Mucosa of descending colon (tissue), 3 donors: ENCODE measurements around the gene CCDC28A. TPM values are rescaled to one million over a fixed set of nuclear protein-coding genes. Genes with fewer than 3 reads are reported as not detected.

Source experiments
- ATAC-seq: fragments of 200-7000 bp; cut with Tn5 transposase; one replicate; pipeline ENCODE4 v1.9.1; 2020; ENCODE audit warnings: mild to moderate bottlenecking, moderate library complexity
- DNase-seq, 3 donors: peaks; one replicate each; pipeline ENCODE4 v3.0.0-alpha.2; 2020
- H3K36me3 ChIP-seq: fragments of 200-600 bp; one replicate; pipeline ENCODE4 v1.8.0; 2021; ENCODE audit warnings: low read depth, mild to moderate bottlenecking
- H3K4me1 ChIP-seq: fragments of 200-600 bp; one replicate; pipeline ENCODE4 v1.8.0; 2021; ENCODE audit warnings: low read depth, mild to moderate bottlenecking
- H3K4me3 ChIP-seq: fragments of 200-600 bp; one replicate; pipeline ENCODE4 v1.8.0; 2021; ENCODE audit warnings: mild to moderate bottlenecking
- H3K9me3 ChIP-seq: fragments of 200-600 bp; one replicate; pipeline ENCODE4 v1.8.0; 2021; ENCODE audit warnings: mild to moderate bottlenecking
- CTCF ChIP-seq: fragments of 200-600 bp; IDR thresholded peaks from one replicate; pipeline ENCODE4 v1.8.0; 2022; ENCODE audit warnings: antibody characterized with exemption, mild to moderate bottlenecking
- intact Hi-C, 2 donors: fragments of 100-400 bp; cut with DNase I in 1 of 2; cut with micrococcal nuclease in 1 of 2; formaldehyde crosslinking; loops; one replicate each; pipeline versions ENCODE4 v1.11.0 to v1.11.1; 2022; cut with DNase I, micrococcal nuclease
- total RNA-seq, 3 donors: library from RNA; stranded (reverse); fragmentation: NEBNext Ultra II Directional in 2 of 3; extraction: Animal tissue kit (Norgen Biotek cat#: 25700) in 2 of 3; gene quantifications; one replicate each; pipeline versions ENCODE4 v1.2.1 to v1.2.4, GENCODE V29; 2021 to 2023
- donor health status: DM: no; HTN: no; CAD: no; lungs with moderate emphysema.
- donor health status: DM: no; HTN: no; CAD: no.
- donor health status: DM: no; HTN: yes; CAD: no.

Gene CCDC28A
- total RNA-seq, 3 donors from 2014 or later: 16.1 to 29.8 (median 24.0) TPM

GRCh38 chr6:138778331-138778730 lies 4.8 kb downstream of the CCDC28A start:
- no peak for ATAC-seq
- no peaks in the 10 kb centered on the region for H3K36me3 ChIP-seq

DNA sequence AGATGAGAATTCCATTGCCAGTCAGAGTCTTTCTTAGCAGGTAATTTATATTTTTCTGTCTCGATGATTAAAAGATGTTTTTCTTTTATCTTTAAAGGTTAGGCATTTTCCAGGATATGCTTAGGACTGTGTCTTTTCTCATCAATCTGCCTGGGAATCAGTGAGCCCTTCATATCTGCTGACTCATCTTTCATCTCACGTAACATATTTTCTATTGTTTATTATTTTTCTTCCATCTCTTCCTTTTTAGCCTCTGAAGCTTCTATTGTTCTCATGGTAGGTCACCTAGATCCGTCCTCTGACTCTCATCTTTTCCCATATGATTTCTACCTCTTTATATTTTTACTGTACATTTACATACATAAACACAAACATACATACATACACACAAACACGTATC lies 8.7 kb downstream of the CCDC28A start:
- no peak for TF ChIP-seq CTCF

More at GRCh38 chr6:138778331-138778730, 4.8 kb downstream of the CCDC28A start:
- Histone ChIP-seq H3K9me3 (no peaks in the 10 kb centered on the region), H3K4me1 (peaks cover 8% of the 10 kb centered on the region), H3K4me3 (no peak overlapping the region)
- DNase-seq: no peak
- no peak for TF ChIP-seq CTCF
- intact Hi-C loops: no loop called here

DNA sequence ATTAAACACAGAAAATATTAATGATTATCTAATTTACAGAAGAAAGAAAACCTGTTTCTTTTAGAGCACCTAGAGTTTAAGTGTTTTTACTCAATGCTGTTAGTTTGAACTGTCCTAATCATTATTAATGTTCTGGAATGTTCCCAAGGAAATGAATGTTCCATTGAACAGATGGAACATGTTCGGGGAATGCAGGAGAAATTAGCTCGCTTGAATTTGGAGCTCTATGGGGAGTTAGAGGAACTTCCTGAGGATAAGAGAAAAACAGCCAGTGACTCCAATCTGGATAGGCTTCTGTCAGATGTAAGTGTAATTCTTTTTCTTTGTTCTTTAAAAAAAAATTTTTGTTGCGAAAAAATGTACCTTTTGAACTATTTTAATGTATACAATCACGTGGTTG lies 11.5 kb downstream of the CCDC28A start:
- Histone ChIP-seq H3K4me3 (no peak overlapping the region), H3K9me3 (no peaks in the 10 kb centered on the region), H3K36me3 (no peaks in the 10 kb centered on the region), H3K4me1 (no peaks in the 10 kb centered on the region)
- DNase-seq: no peak
- intact Hi-C loops: no loop called here
- no peak for TF ChIP-seq CTCF
- no peak for ATAC-seq

More for the DNA sequence above, 8.7 kb downstream of the CCDC28A start:
- no peaks in the 10 kb centered on the region for H3K9me3 ChIP-seq
- H3K4me1 ChIP-seq: no peaks in the 10 kb centered on the region
- H3K4me3 ChIP-seq: no peak overlapping the region
- ATAC-seq (no peak), DNase-seq (no peak)
- intact Hi-C loops: no loop called here
- no peaks in the 10 kb centered on the region for H3K36me3 ChIP-seq

- Histone ChIP-seq H3K4me1 (no peaks in the 10 kb centered on the region), H3K4me3 (no peak overlapping the region), H3K9me3 (no peaks in the 10 kb centered on the region), H3K36me3 (no peaks in the 10 kb centered on the region)
- ATAC-seq (no peak), DNase-seq (no peak)
- no peak for TF ChIP-seq CTCF
- intact Hi-C loops: no loop called here
Measured at GRCh38 chr6:138785980-138786379, 12.4 kb downstream of the CCDC28A start.

DNA sequence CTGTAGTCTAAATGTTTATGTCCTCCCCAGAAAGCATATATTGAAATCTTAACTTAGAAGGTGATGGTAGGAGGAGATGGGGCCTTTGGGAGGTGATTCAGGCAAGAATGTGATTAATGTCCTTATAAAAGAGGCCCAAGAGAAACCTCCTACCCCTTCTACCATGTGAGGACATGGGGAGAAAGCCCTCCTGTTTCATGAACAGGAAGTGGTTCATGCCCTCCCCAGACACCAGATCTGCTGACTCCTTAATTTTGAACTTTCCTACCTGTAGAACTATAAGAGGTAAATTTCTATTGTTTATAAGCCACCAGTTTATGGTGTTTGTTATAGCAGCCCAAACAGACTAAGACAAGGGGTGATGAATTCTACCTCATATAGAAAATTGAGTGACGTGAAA lies 13.6 kb downstream of the CCDC28A start:
- no peak overlapping the region for H3K4me3 ChIP-seq
- intact Hi-C loops: no loop called here
- ATAC-seq: no peak
- no peaks in the 10 kb centered on the region for H3K9me3 ChIP-seq
- H3K36me3 ChIP-seq: no peaks in the 10 kb centered on the region
- H3K4me1 ChIP-seq: no peaks in the 10 kb centered on the region
- no peak for DNase-seq
- TF ChIP-seq CTCF: no peak
